GM12878 (cell line): ENCODE measurements around the gene DNAJC3. TPM values are rescaled to one million over a fixed set of nuclear protein-coding genes. Genes with fewer than 3 reads are reported as not detected.

Experiments
- ATAC-seq: fragments of 200-7000 bp; cut with Tn5 transposase; 3 replicates; pipeline ENCODE4 v1.9.1; 2020; ENCODE audit warnings: mild to moderate bottlenecking, moderate library complexity
- BruUV-seq: library from RNA; stranded (reverse); fragments of 400-500 nt; replicated peaks from 2 replicates; lab custom pipeline; 2021; lab: Mats Ljungman, UMichigan
- CTCF ChIA-PET: fragments of 300-600 bp; sonication (Branson Sonifier 250); formaldehyde crosslinking; extraction: SDS; loops from one replicate; lab custom pipeline; 2021; ENCODE audit warnings: inconsistent platforms; lab: Yijun Ruan, JAX
- POLR2A ChIA-PET: fragments of 350-600 bp; formaldehyde crosslinking; extraction: SDS; loops from one replicate; lab custom pipeline; 2021; ENCODE audit warnings: inconsistent platforms; lab: Charles Lee
- RAD21 ChIA-PET: fragments of 300-600 bp; sonication (Branson Sonifier 250); formaldehyde crosslinking; loops from one replicate; lab custom pipeline; 2023; ENCODE audit warnings: antibody characterized with exemption; ENCODE audit not compliant: unreplicated experiment; lab: Charles Lee
- SMC1A ChIA-PET: fragments of 300-600 bp; sonication (Branson Sonifier 250); formaldehyde crosslinking; loops from one replicate; lab custom pipeline; 2023; ENCODE audit not compliant: unreplicated experiment, uncharacterized antibody; lab: Charles Lee
- DNase-seq: peaks from one replicate; pipeline ENCODE4 v3.0.0-alpha.2; 2011; ENCODE audit warnings: low read depth, low spot score
- FAIRE-seq: peaks from 3 replicates; lab custom pipeline; 2011; peaks lifted over from hg19 to GRCh38; lab: Jason Lieb, UNC
- H2AFZ ChIP-seq: 2 replicates; pipeline ENCODE4 v1.6.0; 2011; ENCODE audit warnings: low read depth, low read length, control low read depth; ENCODE audit not compliant: control insufficient read depth
- H3K27ac ChIP-seq: 2 replicates; pipeline ENCODE4 v1.5.1; 2011; ENCODE audit warnings: control low read depth; ENCODE audit not compliant: control insufficient read depth, insufficient read depth
- H3K27me3 ChIP-seq, 2 experiments: replicated peaks in 1 of 2; 2 replicates each; pipeline versions ENCODE4 v1.6.0 to v1.6.1; 2011; ENCODE audit warnings: low read length in 1 of 2; ENCODE audit not compliant: control insufficient read depth in 2 of 2, insufficient read depth in 2 of 2
- H3K36me3 ChIP-seq, 2 experiments: 2 replicates each; pipeline ENCODE4 v1.5.1; 2011; ENCODE audit warnings: low read length in 1 of 2; ENCODE audit not compliant: control insufficient read depth in 2 of 2, insufficient read depth in 2 of 2
- H3K4me1 ChIP-seq: 2 replicates; pipeline ENCODE4 v1.6.1; 2011; ENCODE audit warnings: mild to moderate bottlenecking, low read length, moderate library complexity, mixed read lengths; ENCODE audit not compliant: control insufficient read depth, insufficient read depth
- H3K4me2 ChIP-seq: 2 replicates; pipeline ENCODE4 v1.6.0; 2011; ENCODE audit warnings: control low read depth; ENCODE audit not compliant: control insufficient read depth, insufficient read depth
- H3K4me3 ChIP-seq: fragments of 200-600 bp; sonication (generic); 2 replicates; pipeline ENCODE4 v1.5.1; 2016
- H3K79me2 ChIP-seq: 2 replicates; pipeline ENCODE4 v1.6.0; 2011; ENCODE audit warnings: low read length; ENCODE audit not compliant: control insufficient read depth, insufficient read depth
- H3K9ac ChIP-seq: 2 replicates; pipeline ENCODE4 v1.8.0; 2011; ENCODE audit warnings: low read length, control low read depth, mixed read lengths; ENCODE audit not compliant: control insufficient read depth, insufficient read depth
- H3K9me3 ChIP-seq: replicated peaks from 3 replicates; pipeline ENCODE4 v1.5.1; 2011; ENCODE audit warnings: mild to moderate bottlenecking, low read length; ENCODE audit not compliant: control insufficient read depth, insufficient read depth
- H4K20me1 ChIP-seq: 2 replicates; pipeline ENCODE4 v1.6.0; 2011; ENCODE audit not compliant: control insufficient read depth, insufficient read depth
- BRCA1 ChIP-seq: IDR thresholded peaks from 2 replicates; pipeline ENCODE4 v1.6.1; 2011; ENCODE audit warnings: low read depth, low read length, improper control_type of control experiment
- CBFB ChIP-seq: IDR thresholded peaks from 2 replicates; pipeline ENCODE4 v1.6.1; 2016; ENCODE audit warnings: antibody characterized with exemption, low read depth
- MEF2B ChIP-seq: fragments of 450-650 bp; IDR thresholded peaks from 2 replicates; pipeline ENCODE4 v1.6.1; 2018; ENCODE audit warnings: mild to moderate bottlenecking, moderate library complexity; ENCODE audit not compliant: partially characterized antibody, poor library complexity, severe bottlenecking
- MYB ChIP-seq: fragments of 150-350 bp; IDR thresholded peaks from 2 replicates; pipeline ENCODE4 v1.6.1; 2014; ENCODE audit warnings: mild to moderate bottlenecking, low read depth, low read length, borderline replicate concordance
- RFX5 ChIP-seq: IDR thresholded peaks from 2 replicates; pipeline ENCODE4 v1.6.1; 2011; ENCODE audit warnings: low read depth, low read length, improper control_type of control experiment
- ZBED1 ChIP-seq: IDR thresholded peaks from 2 replicates; pipeline ENCODE4 v1.6.1; 2016; ENCODE audit warnings: borderline replicate concordance
- ZNF384 ChIP-seq: IDR thresholded peaks from 2 replicates; pipeline ENCODE4 v1.6.1; 2012; ENCODE audit warnings: low read depth, mild to moderate bottlenecking, low read length, improper control_type of control experiment, borderline replicate concordance
- WGBS: methylation state at CpG from one replicate; pipeline ENCODE4 v1.1.6; 2016; ENCODE audit warnings: low lambda C conversion rate; ENCODE audit not compliant: insufficient replicate concordance, insufficient coverage; ENCODE audit errors: missing lambda C conversion rate; 5-methylcytosine and 5-hydroxymethylcytosine counted together
- in situ Hi-C: fragments of 300-500 bp; cut with MboI; formaldehyde crosslinking; loops from 9 replicates; pipeline ENCODE4 v1.14.3; 2018; ENCODE audit warnings: mixed read lengths
- intact Hi-C: fragments of 100-400 bp; cut with micrococcal nuclease; formaldehyde crosslinking; loops from one replicate; pipeline ENCODE4 v1.14.2; 2022; ENCODE audit not compliant: unreplicated experiment
- polyA plus RNA-seq, 11 experiments: library from polyadenylated mRNA; depleted of rRNA in 4 of 11; unstranded in 6 of 11; stranded (reverse) in 5 of 11; fragments of >200 nt; fragmentation: Nextera tagmentation in 4 of 11; fragmentation: Illumina TruSeq in 1 of 11; extraction: Ambion mirVana in 4 of 11; extraction: Trizol in 1 of 11; gene quantifications; 1 replicate in 1 of 11; 2 replicates in 10 of 11; pipeline versions ENCODE4 v1.2.1 to v1.2.3, GENCODE V29; 2011 to 2016; ENCODE audit warnings: inconsistent platforms in 2 of 11, missing spikeins in 2 of 11, low read depth in 1 of 11
- total RNA-seq, 4 experiments: library from RNA; depleted of rRNA in 3 of 4; stranded (reverse); fragments of >200 nt in 3 of 4; fragmentation: Illumina TruSeq in 1 of 4; extraction: Trizol in 1 of 4; gene quantifications; 2 replicates each; pipeline versions ENCODE4 v1.2.1 to v1.2.3, GENCODE V29; 2013 to 2021
- TF ChIP-seq, protein P1 (sequence below): IDR thresholded peaks from 2 replicates; pipeline ENCODE4 v1.6.1; 2011; ENCODE audit warnings: borderline replicate concordance, low read depth, mild to moderate bottlenecking, moderate library complexity, mixed read lengths, low read length; ENCODE audit not compliant: insufficient read depth; ENCODE audit errors: extremely low read length
- TF ChIP-seq, protein P2 (sequence below), 3 experiments: IDR thresholded peaks in 2 of 3; conservative IDR thresholded peaks in 1 of 3; 2 replicates each; pipeline ENCODE4 v1.5.1; 2011; ENCODE audit warnings: low read depth in 3 of 3, low read length in 3 of 3, mild to moderate bottlenecking in 3 of 3, control low read depth in 2 of 3, moderate library complexity in 2 of 3, inconsistent platforms in 1 of 3, mixed read lengths in 1 of 3; ENCODE audit not compliant: control insufficient read depth in 2 of 3, insufficient read depth in 1 of 3; ENCODE audit errors: extremely low read depth in 1 of 3
- TF ChIP-seq, protein P3 (sequence below): IDR thresholded peaks from 2 replicates; pipeline ENCODE4 v1.6.1; 2012; ENCODE audit warnings: low read depth, low read length, improper control_type of control experiment
- TF ChIP-seq, protein P4 (sequence below): IDR thresholded peaks from 2 replicates; pipeline ENCODE4 v1.6.1; 2011; ENCODE audit warnings: low read depth, low read length, improper control_type of control experiment, borderline replicate concordance

DNAJC3 gene
- total and polyA plus RNA-seq, 10 of the 15 experiments (the other 5 are each of a cell fraction or from before 2014, with no cell fraction given) = 9.3 to 37.4 (median 19.0) TPM

DNA sequence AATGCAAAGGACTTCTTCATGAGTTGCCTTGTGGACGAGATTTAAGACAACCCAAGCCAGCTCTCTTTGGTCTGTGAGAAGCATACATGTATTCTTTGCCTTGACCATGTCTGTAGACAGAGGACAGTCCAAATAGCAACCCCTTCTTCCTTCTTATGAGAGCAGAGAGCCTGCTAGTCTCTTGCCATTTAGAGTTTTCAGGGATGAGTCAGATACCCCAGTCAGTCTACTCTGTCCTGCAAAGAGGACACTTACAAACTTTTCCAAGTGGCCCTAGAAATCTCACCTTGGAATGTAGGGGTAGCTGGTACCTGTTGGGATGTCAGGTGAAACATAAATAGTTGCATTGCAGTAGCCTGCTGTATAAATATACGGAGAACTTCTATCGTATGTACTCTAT lies 36.7 kb downstream of the DNAJC3 start:
- ChIA-PET SMC1A (no interaction called here), RAD21 (no interaction called here), CTCF (no interaction called here), POLR2A (no interaction called here)
- no peak for DNase-seq
- no TSS peak for BruUV-seq
- TF ChIP-seq, protein P1, sequence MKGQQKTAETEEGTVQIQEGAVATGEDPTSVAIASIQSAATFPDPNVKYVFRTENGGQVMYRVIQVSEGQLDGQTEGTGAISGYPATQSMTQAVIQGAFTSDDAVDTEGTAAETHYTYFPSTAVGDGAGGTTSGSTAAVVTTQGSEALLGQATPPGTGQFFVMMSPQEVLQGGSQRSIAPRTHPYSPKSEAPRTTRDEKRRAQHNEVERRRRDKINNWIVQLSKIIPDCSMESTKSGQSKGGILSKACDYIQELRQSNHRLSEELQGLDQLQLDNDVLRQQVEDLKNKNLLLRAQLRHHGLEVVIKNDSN = no peak
- no peak for TF ChIP-seq BRCA1
- no peaks in the 10 kb centered on the region for H4K20me1 ChIP-seq
- in situ Hi-C loops (no loop called here), intact Hi-C loops (no loop called here)
- H2AFZ ChIP-seq = no peak overlapping the region
- no peaks in the 10 kb centered on the region for H3K4me1 ChIP-seq
- H3K27ac ChIP-seq = no peak overlapping the region
- peaks cover 3% of the 10 kb centered on the region; the same call in 1 of the 3 replicates for H3K9me3 ChIP-seq
- peaks cover 3 to 22% of the 10 kb centered on the region in 2 experiments; a peak in 3 of 4 replicates for H3K36me3 ChIP-seq
- no peaks in the 10 kb centered on the region for H3K27me3 ChIP-seq
- no peak for ATAC-seq
- no peak overlapping the region for H3K4me2 ChIP-seq
- 98% methylated on average over 3 of the region's 3 CpGs for WGBS
- H3K79me2 ChIP-seq = peaks cover 1% of the 10 kb centered on the region; the same call in 1 of the 2 replicates
- no peak overlapping the region for H3K9ac ChIP-seq
- H3K4me3 ChIP-seq = no peak overlapping the region
- no peak for FAIRE-seq

DNA sequence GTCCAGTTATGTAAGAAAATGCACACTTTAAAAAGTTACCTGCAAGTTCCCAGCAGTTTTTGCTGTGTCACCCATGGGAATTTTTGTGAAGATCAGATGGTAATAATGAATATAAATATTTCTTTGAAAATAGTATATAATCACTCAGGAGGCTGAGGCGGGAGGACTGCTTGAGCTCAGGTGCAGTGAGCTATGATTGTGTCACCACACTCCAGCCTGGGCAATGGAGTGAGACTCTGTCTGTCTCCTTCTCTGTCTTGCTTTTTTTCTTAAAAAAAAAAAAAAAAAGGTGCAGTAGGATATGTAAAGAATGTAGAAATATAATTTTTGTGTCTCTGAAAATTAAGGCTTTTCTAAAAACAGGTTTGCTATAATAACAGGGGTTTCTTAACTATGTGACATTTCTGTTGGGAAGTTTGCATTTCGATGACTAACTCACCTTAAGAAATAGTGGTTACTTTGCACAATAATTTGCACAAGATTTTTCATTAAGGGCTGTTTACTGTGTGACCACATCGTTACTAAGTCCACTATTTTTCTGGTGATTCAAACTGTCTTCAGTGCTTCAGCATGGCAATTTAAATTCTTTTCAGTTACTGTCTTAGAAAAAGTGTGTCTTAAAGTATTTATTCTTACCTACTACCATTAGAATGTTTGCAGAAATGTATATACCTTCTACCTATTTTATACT lies 37.3 kb downstream of the DNAJC3 start:
- Histone ChIP-seq H3K9me3 (peaks cover 3% of the 10 kb centered on the region; the same call in 1 of the 3 replicates), H3K79me2 (peaks cover 1% of the 10 kb centered on the region; the same call in 1 of the 2 replicates), H3K9ac (no peak overlapping the region), H3K36me3 (peaks cover 3 to 22% of the 10 kb centered on the region in 2 experiments; a peak in 3 of 4 replicates), H2AFZ (no peak overlapping the region), H3K4me1 (no peaks in the 10 kb centered on the region), H3K27me3 (no peaks in the 10 kb centered on the region), H3K4me2 (no peak overlapping the region), H3K4me3 (no peak overlapping the region), H3K27ac (no peak overlapping the region), H4K20me1 (no peaks in the 10 kb centered on the region)
- no TSS peak for BruUV-seq
- SMC1A ChIA-PET = no interaction called here
- no peak for FAIRE-seq
- WGBS = 76% methylated on average over 3 of the region's 3 CpGs
- in situ Hi-C loops (no loop called here), intact Hi-C loops (no loop called here)
- no peak for DNase-seq
- CTCF ChIA-PET = interaction anchor here (1.1 kb wide), 1 partner anchor 11 kb away, joined by 4 read pairs; no protein-coding TSS in a partner anchor
- ATAC-seq = no peak
- RAD21 ChIA-PET = no interaction called here
- POLR2A ChIA-PET = no interaction called here
- TF ChIP-seq MYB (no peak), ZBED1 (no peak), CBFB (no peak), MEF2B (no peak), ZNF384 (no peak), RFX5 (no peak)
- TF ChIP-seq, protein P2, sequence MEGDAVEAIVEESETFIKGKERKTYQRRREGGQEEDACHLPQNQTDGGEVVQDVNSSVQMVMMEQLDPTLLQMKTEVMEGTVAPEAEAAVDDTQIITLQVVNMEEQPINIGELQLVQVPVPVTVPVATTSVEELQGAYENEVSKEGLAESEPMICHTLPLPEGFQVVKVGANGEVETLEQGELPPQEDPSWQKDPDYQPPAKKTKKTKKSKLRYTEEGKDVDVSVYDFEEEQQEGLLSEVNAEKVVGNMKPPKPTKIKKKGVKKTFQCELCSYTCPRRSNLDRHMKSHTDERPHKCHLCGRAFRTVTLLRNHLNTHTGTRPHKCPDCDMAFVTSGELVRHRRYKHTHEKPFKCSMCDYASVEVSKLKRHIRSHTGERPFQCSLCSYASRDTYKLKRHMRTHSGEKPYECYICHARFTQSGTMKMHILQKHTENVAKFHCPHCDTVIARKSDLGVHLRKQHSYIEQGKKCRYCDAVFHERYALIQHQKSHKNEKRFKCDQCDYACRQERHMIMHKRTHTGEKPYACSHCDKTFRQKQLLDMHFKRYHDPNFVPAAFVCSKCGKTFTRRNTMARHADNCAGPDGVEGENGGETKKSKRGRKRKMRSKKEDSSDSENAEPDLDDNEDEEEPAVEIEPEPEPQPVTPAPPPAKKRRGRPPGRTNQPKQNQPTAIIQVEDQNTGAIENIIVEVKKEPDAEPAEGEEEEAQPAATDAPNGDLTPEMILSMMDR (IDR thresholded peaks at IDR 0.05 in 2 of 3, conservative IDR thresholded peaks at IDR 0.05 in 1 of 3; ENCODE audit: control insufficient read depth in 2 of 3, extremely low read depth in 1 of 3, insufficient read depth in 1 of 3, low read depth in 3 of 3, low read length in 3 of 3) = no peak
- TF ChIP-seq, protein P3, sequence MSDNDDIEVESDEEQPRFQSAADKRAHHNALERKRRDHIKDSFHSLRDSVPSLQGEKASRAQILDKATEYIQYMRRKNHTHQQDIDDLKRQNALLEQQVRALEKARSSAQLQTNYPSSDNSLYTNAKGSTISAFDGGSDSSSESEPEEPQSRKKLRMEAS = no peak
- TF ChIP-seq, protein P4, sequence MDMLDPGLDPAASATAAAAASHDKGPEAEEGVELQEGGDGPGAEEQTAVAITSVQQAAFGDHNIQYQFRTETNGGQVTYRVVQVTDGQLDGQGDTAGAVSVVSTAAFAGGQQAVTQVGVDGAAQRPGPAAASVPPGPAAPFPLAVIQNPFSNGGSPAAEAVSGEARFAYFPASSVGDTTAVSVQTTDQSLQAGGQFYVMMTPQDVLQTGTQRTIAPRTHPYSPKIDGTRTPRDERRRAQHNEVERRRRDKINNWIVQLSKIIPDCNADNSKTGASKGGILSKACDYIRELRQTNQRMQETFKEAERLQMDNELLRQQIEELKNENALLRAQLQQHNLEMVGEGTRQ = no peak
